MM.1S (cell line): ENCODE data around the gene PRKCH.

ENCODE experiments used
- CTCF ChIP-seq: fragments of 300-600 bp; sonication (generic); IDR thresholded peaks from 2 replicates; pipeline ENCODE4 v1.5.1; 2016; ENCODE audit warnings: antibody characterized with exemption, low read length, mixed read lengths
- EZH2 ChIP-seq: fragments of 300-600 bp; sonication (generic); optimal IDR thresholded peaks from 2 replicates; pipeline ENCODE3; 2017; ENCODE audit warnings: low read depth, mild to moderate bottlenecking, antibody characterized with exemption, low read length, mixed read lengths

GRCh38 chr14:61420326-61420725 is 98.9 kb downstream of the PRKCH start:
- TF ChIP-seq CTCF (no peak), EZH2 (no peak)
